ENCODE data around the gene SELENOV.

The SELENOV gene

DNA sequence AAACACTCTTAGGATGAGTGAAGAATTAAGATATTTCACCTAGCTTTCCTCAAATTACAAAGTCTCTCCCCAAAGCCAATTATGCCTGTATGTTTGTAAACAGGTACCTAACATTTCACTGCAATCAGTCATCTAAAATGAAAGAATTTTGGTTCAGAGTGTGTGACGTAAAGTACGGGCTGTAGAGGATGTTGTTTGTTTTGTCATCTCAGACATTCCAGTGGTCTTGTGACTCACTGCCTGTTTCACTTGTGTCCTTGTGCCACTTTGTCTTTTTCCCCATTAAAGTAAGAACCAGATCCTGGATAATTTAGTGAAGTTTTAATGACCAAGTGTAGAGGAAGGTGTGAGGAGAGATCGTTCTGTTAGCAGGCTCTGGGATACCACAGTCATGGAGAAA, 53.7 kb downstream of the SELENOV start:
- DNase-seq: no peak
